Upper lobe of right lung (tissue), 1 donor: ENCODE measurements around the gene NFE2. TPM values are rescaled to one million over a fixed set of nuclear protein-coding genes. Genes with fewer than 3 reads are reported as not detected.

Source experiments
- ATAC-seq: fragments of 200-7000 bp; cut with Tn5 transposase; one replicate; pipeline ENCODE4 v1.9.1; 2020; ENCODE audit warnings: mild to moderate bottlenecking, moderate library complexity
- DNase-seq: peaks from one replicate; pipeline ENCODE4 v3.0.0-alpha.2; 2020
- H3K27ac ChIP-seq: fragments of 200-600 bp; one replicate; pipeline ENCODE4 v1.8.0; 2022
- H3K27me3 ChIP-seq: fragments of 200-600 bp; one replicate; pipeline ENCODE4 v1.8.0; 2022; ENCODE audit warnings: mild to moderate bottlenecking
- H3K36me3 ChIP-seq: fragments of 200-600 bp; one replicate; pipeline ENCODE4 v1.8.0; 2022
- H3K4me1 ChIP-seq: fragments of 200-600 bp; one replicate; pipeline ENCODE4 v1.8.0; 2022
- H3K4me3 ChIP-seq: fragments of 200-600 bp; one replicate; pipeline ENCODE4 v1.8.0; 2022; ENCODE audit warnings: mild to moderate bottlenecking
- H3K9me3 ChIP-seq: fragments of 200-600 bp; one replicate; pipeline ENCODE4 v1.8.0; 2022
- intact Hi-C: fragments of 100-400 bp; cut with DNase I; formaldehyde crosslinking; loops from one replicate; pipeline ENCODE4 v1.11.0; 2022
- total RNA-seq: library from RNA; stranded (reverse); fragmentation: NEBNext Ultra II Directional; extraction: Animal tissue kit (Norgen Biotek cat#: 25700); gene quantifications from one replicate; pipeline ENCODE4 v1.2.1, GENCODE V29; 2021
- TF ChIP-seq, protein P1 (sequence below): fragments of 200-600 bp; IDR thresholded peaks from one replicate; pipeline ENCODE4 v1.8.0; 2022; ENCODE audit warnings: antibody characterized with exemption
- donor health status: DM: no; HTN: yes; CAD: no; lungs with severe emphysema.

Gene NFE2
- total RNA-seq, 1 donor from 2014 or later: 7.5 TPM

DNA sequence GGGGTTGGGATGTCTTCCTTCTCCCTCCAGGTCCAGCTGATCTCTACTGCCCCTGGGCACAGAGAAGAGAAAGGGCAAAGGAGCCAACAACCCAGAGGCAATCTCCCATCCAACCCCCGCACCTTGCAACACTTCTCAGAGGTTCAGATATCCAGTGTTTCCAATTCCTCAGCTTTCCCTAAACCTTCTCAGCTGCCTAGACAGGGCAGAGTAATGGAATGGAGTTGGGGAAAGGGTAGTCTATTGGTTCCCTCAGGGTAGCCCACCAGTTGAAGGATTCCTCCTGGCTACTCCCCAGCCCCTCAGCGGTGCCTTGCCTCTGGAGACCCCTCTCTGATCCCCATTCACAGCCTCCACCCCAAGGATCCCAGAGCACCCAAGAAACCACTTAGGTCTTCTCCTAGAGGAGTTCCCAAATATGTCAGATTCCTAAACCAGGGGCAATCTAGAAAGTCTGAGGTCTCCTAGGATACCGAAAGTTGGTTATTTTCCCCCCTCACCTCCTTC lies 537 bp downstream of the NFE2 start:
- H3K27ac ChIP-seq: no peak overlapping the region
- peak overlapping the region; percentile 21 for H3K4me3 ChIP-seq

DNA sequence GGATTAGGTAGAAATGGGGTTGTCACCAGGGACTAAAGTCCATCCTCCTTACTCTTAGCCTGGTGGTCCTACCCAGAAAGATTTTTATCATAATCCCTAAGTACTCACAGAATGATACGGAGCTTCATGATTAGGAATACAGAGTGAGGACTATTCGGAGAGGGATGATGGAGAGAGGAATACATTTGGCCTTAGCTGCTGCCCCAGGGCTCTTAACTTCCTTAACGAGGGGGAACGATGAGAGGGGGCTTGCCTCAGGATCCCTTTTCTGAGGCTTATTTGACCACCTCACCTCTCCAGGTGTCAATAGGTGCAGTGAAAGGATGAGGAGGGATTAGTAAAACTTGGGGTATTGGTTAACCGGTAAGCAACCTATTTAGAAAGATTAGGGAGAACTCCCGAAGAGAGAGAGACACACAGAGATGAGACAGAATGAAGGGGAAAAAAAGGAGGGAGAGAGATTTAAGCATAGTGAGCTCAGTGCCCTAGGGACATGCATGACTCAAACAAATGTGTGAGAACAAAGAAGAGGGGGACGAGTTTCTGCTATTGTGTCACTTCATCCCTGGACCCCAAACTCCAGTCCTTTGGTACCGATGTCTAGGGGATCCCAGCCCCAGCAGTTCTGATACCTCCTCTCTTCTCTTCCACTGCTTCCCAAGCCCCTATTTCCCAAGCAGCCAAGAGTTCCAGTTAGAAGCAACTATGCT lies 1.1 kb downstream of the NFE2 start:
- TF ChIP-seq, protein P1, sequence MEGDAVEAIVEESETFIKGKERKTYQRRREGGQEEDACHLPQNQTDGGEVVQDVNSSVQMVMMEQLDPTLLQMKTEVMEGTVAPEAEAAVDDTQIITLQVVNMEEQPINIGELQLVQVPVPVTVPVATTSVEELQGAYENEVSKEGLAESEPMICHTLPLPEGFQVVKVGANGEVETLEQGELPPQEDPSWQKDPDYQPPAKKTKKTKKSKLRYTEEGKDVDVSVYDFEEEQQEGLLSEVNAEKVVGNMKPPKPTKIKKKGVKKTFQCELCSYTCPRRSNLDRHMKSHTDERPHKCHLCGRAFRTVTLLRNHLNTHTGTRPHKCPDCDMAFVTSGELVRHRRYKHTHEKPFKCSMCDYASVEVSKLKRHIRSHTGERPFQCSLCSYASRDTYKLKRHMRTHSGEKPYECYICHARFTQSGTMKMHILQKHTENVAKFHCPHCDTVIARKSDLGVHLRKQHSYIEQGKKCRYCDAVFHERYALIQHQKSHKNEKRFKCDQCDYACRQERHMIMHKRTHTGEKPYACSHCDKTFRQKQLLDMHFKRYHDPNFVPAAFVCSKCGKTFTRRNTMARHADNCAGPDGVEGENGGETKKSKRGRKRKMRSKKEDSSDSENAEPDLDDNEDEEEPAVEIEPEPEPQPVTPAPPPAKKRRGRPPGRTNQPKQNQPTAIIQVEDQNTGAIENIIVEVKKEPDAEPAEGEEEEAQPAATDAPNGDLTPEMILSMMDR: no peak
- no peaks in the 10 kb centered on the region for H3K9me3 ChIP-seq
- intact Hi-C loops: no loop called here
- H3K27ac ChIP-seq: no peak overlapping the region
- H3K36me3 ChIP-seq: no peaks in the 10 kb centered on the region
- DNase-seq: no peak
- no peak for ATAC-seq
- peak overlapping the region; percentile 21 for H3K4me3 ChIP-seq
- H3K27me3 ChIP-seq: no peaks in the 10 kb centered on the region
- H3K4me1 ChIP-seq: peaks cover 23% of the 10 kb centered on the region

More for the DNA sequence above, 537 bp downstream of the NFE2 start:
- ATAC-seq (no peak), DNase-seq (no peak)
- Histone ChIP-seq H3K27me3 (no peaks in the 10 kb centered on the region), H3K9me3 (no peaks in the 10 kb centered on the region), H3K4me1 (peaks cover 25% of the 10 kb centered on the region), H3K36me3 (no peaks in the 10 kb centered on the region)
- TF ChIP-seq, protein P1: no peak
- intact Hi-C loops: no loop called here

DNA sequence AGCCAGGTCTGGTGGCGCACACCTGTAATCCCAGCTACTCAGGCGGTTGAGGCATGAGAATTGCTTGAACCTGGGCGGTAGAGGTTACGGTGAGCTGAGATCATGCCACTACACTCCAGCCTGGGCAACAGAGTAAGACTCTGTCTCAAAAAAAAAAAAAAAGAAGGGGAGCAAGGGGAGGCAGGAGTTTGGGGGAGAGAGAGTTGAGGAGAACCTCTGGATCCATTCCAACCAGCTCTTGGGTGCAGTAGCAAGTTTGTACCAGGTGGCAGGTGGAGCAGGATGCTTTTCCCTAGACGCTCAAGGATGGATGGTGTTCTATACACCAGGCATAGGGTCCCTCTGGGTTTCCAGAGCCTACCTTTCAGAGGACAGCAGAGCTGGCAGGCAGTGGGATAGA lies 1.9 kb downstream of the NFE2 start:
- no peaks in the 10 kb centered on the region for H3K9me3 ChIP-seq
- no peak overlapping the region for H3K4me3 ChIP-seq
- H3K36me3 ChIP-seq: no peaks in the 10 kb centered on the region
- ATAC-seq (no peak), DNase-seq (no peak)
- intact Hi-C loops: no loop called here
- H3K27me3 ChIP-seq: no peaks in the 10 kb centered on the region
- TF ChIP-seq, protein P1: no peak
- H3K27ac ChIP-seq: no peak overlapping the region
- H3K4me1 ChIP-seq: peaks cover 16% of the 10 kb centered on the region

DNA sequence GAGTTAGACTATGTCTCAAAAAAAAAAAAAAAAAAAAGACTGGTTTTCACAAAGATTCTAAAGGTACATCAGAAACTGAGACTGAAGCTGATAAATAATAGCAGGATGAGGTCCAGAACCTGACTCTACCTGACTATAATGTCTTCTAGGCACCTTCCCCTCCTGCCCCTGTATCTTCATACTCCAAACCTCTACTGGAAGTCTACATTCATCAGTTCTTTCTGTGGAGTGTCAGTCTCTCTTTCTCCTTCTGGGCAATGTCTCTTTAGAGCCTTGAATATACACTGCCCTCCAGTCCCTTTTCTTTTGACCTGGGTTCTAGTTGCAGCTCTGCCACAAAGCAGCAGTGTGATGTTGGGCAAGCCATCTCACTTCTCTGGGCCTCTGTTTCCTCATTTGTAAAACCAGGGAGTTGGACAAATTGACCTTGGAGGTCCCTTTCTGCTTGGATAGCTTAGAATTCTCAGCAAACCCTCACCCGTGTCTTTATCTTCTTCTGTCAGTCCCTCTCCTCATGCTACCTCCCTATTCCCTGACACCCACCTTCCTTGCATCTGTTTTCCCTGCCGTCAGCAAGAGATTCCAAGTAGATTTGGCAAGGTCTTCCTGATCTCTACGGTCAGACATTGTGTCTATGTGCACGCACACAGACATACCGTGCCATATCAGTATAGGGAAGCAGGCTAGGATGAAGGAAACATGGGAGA lies 4.3 kb downstream of the NFE2 start:
- Histone ChIP-seq H3K27me3 (no peaks in the 10 kb centered on the region), H3K4me1 (peaks cover 16% of the 10 kb centered on the region), H3K9me3 (no peaks in the 10 kb centered on the region), H3K27ac (no peak overlapping the region), H3K36me3 (no peaks in the 10 kb centered on the region), H3K4me3 (no peak overlapping the region)
- TF ChIP-seq, protein P1: no peak
- ATAC-seq (no peak), DNase-seq (no peak)
- intact Hi-C loops: no loop called here

DNA sequence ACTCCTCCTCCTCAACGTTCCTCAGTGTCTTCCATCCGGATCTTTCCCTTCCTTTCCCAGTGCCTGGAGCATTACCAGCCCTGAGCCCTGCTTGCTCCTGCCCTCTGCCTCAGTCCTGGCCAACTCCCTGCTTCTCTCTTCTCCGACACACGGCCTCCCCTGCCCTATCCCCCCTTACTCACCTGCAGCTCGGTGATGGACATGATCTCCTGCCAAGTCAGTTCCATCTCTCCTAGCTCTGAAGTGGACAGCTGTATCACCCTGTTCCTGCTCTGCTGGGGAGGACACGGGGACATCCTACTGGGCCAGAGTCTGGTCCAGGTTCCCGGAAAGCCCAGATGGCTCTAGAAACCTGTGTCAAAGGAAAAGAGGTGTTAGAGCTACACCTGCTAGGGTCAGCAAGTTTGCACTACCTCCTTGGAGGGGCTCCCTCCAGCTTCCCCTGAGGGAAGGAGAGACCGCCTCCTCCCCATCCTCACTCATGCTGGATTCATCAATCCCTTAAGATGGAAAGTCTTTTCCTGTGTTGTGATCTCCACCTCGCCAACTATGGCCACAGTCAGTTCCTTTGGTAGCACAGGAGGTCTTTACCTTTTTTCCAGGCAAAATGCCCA lies 5.8 kb downstream of the NFE2 start:
- DNase-seq (no peak), ATAC-seq (no peak)
- H3K27ac ChIP-seq: no peak overlapping the region
- no peak overlapping the region for H3K4me3 ChIP-seq
- peaks cover 4% of the 10 kb centered on the region for H3K4me1 ChIP-seq
- intact Hi-C loops: no loop called here
- TF ChIP-seq, protein P1: no peak
- no peaks in the 10 kb centered on the region for H3K36me3 ChIP-seq
- H3K27me3 ChIP-seq: no peaks in the 10 kb centered on the region
- H3K9me3 ChIP-seq: no peaks in the 10 kb centered on the region
